GM19372 (cell line): ENCODE results near the gene ZBED5.
A peak's percentile ranks its signal among the peaks of the same experiment; 100 is the strongest.
"Not testable (repeated sequence)": the region's sequence is repeated elsewhere in the genome, so short reads cannot be mapped to it uniquely, and the experiment has no call there.

Source experiments
- ATAC-seq: cut with Tn5 transposase; IDR thresholded peaks from one replicate; pipeline ENCODE4 v1.9.1; 2021; ENCODE audit warnings: mild to moderate bottlenecking, low read depth, moderate library complexity; ENCODE audit not compliant: unreplicated experiment

The ZBED5 gene

GRCh38 chr11:10844356-10844755 lies 13.5 kb downstream of the ZBED5 start:
- no peak for ATAC-seq

DNA sequence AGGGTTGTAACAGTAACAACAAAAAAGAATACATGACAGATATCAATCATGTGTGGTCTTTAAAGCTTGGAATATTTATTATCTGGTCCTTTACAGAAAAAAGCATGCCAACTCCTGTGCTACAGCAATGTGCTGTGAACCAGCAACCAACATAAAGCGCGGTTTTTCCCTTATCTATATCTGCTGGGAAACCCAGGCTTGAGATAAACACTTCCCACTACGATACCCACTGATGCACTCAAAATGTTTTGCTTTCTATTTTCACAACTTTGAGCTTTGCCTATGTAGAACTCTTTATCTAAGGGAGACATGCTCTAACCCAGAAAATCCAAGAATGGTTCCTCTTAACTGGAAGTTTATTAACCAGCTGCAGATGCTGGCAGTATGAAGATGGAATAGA lies 19.0 kb downstream of the ZBED5 start:
- ATAC-seq, result no peak

DNA sequence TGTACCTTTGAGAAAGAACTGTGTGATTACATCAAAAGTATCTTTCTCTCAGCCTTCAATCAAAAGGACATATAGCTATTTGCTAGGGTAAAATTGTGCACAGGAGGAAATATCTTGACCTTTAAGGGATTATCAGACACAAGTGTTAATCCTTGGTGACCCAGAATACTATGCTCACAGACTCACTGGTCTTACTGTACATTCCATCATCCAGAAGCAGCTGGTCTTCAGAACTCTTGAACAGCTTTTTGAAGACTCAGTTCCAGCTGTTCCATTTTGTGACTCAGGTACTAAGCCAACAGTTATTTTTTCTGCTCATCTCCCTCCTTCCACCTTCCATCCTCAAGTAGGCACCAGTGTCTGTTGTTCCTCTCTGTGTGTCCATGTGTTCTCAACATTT lies 19.8 kb downstream of the ZBED5 start:
- no peak for ATAC-seq

DNA sequence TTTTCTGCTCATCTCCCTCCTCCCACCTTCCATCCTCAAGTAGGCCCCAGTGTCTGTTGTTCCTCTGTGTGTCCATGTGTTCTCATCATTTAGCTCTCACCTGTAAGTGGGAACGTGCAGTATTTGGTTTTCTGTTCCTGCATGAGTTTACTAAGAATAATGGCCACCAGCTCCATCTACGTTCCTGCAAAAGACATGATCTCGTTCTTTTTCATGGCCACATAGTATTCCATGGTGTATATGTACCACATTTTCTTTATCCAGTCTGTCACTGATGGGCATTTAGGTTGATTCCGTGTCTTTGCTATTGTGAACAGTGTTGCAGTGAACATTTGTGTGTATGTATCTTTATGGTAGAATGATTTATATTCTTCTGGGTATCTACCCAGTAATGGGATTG lies 21.0 kb downstream of the ZBED5 start:
- ATAC-seq, result not testable (repeated sequence)

DNA sequence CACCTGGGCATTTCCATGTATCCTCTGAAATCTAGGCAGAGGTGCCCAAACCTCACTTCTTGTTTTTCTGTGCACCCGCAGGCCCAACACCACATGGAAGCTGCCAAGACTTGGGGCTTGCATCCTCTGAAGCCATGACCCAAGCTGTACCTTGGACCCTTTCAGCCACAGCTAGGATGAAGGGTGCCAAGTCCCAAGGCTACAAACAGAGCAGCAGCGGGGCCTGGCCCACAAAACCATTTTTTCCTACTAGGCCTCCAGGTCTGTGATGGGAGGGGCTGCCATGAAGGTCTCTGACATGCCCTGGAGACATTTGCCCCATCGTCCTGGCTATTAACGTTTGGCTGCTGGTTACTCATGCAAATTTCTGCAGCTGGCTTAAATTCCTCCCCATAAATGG lies 28.7 kb downstream of the ZBED5 start:
- ATAC-seq, result no peak

DNA sequence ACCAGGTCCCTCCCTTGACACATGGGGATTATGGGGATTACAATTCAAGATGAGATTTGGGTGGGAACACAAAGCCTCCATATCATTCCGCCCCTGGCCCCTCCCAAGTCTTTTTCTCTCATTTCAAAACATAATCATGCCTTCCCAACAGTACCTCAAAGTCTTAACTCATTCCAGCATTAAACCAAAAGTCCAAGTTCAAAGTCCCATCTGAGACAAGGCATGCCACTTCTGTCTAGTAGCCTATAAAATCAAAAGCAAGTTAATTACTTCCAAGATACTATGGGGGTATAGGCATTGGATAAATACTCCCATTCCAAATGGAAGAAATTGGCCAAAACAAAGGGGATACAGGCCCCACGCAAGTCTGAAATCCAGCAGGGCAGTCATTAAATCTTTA lies 29.5 kb downstream of the ZBED5 start:
- ATAC-seq, result no peak

- ATAC-seq, result no peak
Measured at GRCh38 chr11:10824888-10825287, 33.0 kb downstream of the ZBED5 start.

DNA sequence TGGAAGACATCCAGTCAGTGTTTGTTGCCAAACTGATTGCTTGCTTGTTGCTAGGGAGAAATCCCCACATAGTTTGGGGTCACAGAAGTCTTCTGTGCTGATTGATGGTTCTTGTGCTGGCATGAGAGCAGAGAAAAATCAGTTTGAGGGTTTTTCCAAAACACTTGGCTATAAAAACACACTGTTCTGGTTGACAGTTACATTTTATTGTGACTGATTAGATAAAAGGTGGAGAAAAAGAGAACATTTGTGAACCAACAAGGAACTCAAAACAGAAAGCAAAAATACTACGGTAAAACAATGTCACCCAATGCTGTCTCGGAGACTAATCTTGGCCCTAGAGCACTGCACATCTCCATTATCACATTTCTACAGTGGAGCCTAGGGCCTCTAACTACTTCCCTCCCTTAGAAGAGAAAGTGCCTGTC lies 34.7 kb downstream of the ZBED5 start:
- ATAC-seq, result no peak

GRCh38 chr11:10822491-10822890 lies 35.4 kb downstream of the ZBED5 start:
- not testable (repeated sequence) for ATAC-seq

GRCh38 chr11:10818594-10818993 lies 39.3 kb downstream of the ZBED5 start:
- no peak for ATAC-seq

DNA sequence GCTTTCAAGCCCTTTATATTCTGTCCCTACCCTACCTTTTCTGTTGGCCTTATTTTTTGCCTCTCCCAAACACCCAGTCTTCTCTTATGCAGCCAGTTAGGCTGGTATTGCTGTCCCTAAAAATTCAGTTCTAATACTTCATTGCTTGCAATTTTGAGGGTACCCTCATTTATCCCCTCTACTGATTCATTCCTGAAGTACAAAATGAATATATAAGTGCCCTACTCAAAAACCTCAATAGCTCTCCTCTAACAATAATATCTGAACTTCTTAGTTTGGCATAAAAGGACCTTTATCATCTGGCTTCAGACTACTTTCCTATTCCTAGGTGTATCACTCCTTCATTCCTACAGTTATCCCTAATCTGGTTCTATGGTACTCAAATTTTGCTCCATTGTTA lies 43.9 kb downstream of the ZBED5 start:
- no peak for ATAC-seq

- peak; percentile 15 for ATAC-seq
Measured at GRCh38 chr11:10809373-10810160, 48.3 kb downstream of the ZBED5 start.

- ATAC-seq, result peak; percentile 92
Measured at GRCh38 chr11:10808553-10809372, 49.1 kb downstream of the ZBED5 start, which contains the start of gene EIF4G2. EIF4G2 (minus strand) TSS chr11:10808926.

- ATAC-seq, result peak; percentile 6
Measured at GRCh38 chr11:10808235-10808552, 49.7 kb downstream of the ZBED5 start.

DNA sequence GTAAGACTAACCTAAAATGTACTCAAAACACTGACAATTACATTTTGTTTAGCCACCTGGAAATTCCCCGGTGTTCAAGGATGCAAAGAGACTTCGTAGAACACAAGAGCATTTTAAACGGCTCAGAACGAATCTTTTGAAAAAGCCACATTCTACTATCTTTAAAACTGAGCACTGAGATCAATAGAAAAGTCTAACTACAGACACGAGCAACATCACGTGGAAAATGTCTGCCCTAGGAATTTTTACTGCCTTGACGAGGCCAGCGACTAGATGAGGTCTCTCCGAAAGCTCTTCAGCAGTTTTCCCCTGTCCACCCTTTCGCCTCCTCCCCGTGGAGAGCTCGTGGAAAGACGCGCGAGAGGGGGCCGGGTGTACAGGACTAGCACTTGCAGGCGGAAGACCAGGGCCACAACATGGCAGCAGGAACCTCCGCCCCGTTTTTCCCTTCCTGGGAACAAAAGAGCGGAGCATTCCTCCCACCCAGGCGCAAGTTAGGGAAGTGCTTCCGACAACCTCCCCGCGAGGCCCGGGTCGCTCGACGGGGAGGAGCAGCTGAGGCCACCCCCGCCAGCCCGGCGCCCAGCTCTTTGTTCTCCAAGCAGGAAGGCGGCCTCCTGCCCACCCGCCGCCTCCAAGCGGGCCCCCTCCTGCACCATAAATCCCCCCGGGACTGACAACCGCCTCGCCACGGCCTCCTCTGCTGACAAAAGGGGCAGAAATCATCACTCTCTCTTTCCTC lies 50.2 kb downstream of the ZBED5 start:
- ATAC-seq, result no peak

DNA sequence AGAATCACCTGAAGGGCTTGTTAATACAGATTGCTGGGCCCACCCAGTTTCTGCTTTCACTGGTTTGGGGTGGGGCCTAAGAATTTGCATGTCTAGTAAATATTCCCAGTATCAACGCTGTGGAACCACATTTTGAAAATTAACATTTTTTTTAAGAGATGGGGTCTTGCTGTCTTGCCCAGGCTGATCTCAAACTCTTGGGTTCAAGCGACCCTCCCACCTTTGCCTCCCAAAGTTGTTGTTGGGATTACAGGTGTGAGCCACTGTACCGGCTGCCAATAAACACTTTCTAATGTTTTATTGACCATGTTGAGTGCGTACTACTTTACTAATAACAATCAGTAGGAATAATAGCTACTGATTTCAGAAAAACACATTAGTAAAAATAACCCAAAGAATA lies 51.6 kb downstream of the ZBED5 start:
- no peak for ATAC-seq

DNA sequence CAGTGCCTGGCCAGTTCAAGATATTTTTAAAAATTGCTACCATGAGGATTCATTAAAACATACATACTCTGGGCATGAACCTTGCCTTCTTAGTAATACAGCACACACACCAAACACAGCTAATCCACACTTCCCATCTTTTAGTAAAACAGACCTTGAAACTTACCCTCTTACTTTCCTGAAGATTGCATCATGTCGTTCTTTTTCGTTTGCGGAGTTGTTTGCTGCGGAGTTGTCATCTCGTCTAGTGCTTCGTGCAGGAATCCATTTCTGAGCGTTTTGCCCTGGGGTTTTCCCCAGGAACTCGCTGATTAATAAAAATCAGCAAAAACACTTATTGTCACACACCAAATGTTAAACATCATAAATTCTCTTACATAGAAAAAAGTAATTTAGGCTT lies 52.1 kb downstream of the ZBED5 start:
- no peak for ATAC-seq

- ATAC-seq, result no peak
Measured at GRCh38 chr11:10803676-10804075, 54.2 kb downstream of the ZBED5 start.
